Esophagus squamous epithelium (tissue), 4 donors: ENCODE results near the gene FERMT2.

Source experiments
- POLR2A ChIP-seq, 4 donors: fragments of 450-650 bp; IDR thresholded peaks; one replicate each; pipeline ENCODE4 v1.6.1; 2017; ENCODE audit warnings: antibody characterized with exemption in 4 of 4, mild to moderate bottlenecking in 4 of 4, moderate library complexity in 3 of 4
- TF ChIP-seq, protein P1 (sequence below), 6 experiments: fragments of 450-650 bp in 4 of 6; fragments of 200-600 bp in 2 of 6; sonication (generic) in 2 of 6; IDR thresholded peaks; one replicate each; pipeline ENCODE4 v1.5.1; 2016 to 2019; ENCODE audit warnings: antibody characterized with exemption in 6 of 6, mild to moderate bottlenecking in 4 of 6, moderate library complexity in 4 of 6

DNA sequence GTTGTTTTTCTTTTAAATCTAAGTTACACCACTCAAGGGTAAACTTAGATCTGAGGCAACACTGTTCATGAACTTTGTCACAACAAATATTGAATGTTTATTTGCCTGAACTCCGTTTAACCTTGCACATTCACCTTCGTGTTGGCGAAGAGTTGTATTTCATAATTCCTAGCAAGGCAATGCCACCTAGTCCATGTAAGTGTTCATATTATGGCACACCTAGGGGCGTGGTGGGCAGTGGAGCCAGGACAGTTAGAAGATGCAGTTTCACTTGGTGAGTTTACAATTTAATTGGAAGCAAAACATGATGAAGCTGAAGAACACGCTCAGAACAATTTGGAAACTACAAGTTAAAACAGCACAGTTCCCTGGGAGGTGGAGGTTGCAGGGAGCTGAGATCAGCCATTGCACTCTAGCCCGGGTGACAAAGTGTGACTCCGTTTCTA is 129.0 kb downstream of the FERMT2 start:
- no peak for TF ChIP-seq POLR2A (IDR thresholded peaks at IDR 0.05)
- TF ChIP-seq, protein P1, sequence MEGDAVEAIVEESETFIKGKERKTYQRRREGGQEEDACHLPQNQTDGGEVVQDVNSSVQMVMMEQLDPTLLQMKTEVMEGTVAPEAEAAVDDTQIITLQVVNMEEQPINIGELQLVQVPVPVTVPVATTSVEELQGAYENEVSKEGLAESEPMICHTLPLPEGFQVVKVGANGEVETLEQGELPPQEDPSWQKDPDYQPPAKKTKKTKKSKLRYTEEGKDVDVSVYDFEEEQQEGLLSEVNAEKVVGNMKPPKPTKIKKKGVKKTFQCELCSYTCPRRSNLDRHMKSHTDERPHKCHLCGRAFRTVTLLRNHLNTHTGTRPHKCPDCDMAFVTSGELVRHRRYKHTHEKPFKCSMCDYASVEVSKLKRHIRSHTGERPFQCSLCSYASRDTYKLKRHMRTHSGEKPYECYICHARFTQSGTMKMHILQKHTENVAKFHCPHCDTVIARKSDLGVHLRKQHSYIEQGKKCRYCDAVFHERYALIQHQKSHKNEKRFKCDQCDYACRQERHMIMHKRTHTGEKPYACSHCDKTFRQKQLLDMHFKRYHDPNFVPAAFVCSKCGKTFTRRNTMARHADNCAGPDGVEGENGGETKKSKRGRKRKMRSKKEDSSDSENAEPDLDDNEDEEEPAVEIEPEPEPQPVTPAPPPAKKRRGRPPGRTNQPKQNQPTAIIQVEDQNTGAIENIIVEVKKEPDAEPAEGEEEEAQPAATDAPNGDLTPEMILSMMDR (IDR thresholded peaks at IDR 0.05): no peak
